ENCODE results near the gene VAC14.

Gene VAC14

DNA sequence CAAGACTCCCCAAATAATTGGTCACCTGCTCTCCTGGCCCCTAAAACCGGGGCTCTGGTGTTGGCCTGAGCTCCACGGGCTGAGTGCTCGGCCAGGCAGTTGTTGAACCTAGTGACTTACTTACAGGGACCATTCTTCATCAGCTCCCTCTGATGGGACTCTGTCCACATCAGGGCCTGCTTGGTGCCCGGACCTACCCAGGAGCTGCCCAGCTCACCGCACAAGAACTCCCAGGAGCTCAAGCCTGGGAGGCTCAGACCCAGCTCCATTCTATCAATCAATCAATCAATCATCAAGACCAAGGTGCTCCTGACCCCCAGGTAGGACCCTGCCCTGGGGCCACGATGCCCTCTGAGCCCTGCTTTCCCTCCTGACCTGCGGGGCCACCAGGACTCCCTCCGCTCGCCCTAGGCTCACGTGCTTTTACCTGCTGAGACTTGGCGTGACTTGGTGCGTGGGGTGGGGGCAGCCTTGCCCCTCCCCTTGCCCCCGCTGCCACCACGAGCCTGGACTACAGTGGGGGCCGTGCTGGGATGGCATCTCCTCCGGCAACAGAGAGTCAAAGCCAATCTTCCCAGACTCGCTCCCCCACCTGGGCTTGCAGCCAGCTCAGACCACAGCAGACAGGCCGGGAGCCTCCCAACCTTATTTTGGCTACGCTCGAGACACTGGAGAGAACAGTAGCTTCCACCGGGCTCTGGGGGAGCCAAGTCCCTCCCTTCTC lies 138.9 kb downstream of the VAC14 start:
- Histone ChIP-seq H3K4me1 (ENCODE audit: control insufficient read depth, insufficient read depth, low read length) (no peaks in the 10 kb centered on the region), H3K9me3 (ENCODE audit: control insufficient read depth, insufficient read depth, low read depth, low read length) (no peaks in the 10 kb centered on the region), H3K36me3 (ENCODE audit: control insufficient read depth in 2 of 2, insufficient read depth in 1 of 2, low read length in 2 of 2) (peaks cover 4 to 42% of the 10 kb centered on the region in 2 experiments; a peak in 2 of 3 replicates), H3K4me3 (ENCODE audit: low read depth, low read length) (no peak overlapping the region), H3K27ac (ENCODE audit: extremely low read depth, low read depth, low read length) (no peak overlapping the region)
- TF ChIP-seq ZNF311 (tag by site-specific recombination; IDR thresholded peaks at IDR 0.05; ENCODE audit: borderline replicate concordance), result no peak
- TF ChIP-seq, protein P1, sequence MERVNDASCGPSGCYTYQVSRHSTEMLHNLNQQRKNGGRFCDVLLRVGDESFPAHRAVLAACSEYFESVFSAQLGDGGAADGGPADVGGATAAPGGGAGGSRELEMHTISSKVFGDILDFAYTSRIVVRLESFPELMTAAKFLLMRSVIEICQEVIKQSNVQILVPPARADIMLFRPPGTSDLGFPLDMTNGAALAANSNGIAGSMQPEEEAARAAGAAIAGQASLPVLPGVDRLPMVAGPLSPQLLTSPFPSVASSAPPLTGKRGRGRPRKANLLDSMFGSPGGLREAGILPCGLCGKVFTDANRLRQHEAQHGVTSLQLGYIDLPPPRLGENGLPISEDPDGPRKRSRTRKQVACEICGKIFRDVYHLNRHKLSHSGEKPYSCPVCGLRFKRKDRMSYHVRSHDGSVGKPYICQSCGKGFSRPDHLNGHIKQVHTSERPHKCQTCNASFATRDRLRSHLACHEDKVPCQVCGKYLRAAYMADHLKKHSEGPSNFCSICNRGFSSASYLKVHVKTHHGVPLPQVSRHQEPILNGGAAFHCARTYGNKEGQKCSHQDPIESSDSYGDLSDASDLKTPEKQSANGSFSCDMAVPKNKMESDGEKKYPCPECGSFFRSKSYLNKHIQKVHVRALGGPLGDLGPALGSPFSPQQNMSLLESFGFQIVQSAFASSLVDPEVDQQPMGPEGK (tag by site-specific recombination; IDR thresholded peaks at IDR 0.05), result 0 out of 2 replicates have a peak, but pooled peaks have one; percentile 20
- ChIA-PET POLR2A (interaction anchor here (0.9 kb wide), 1 partner anchor 9 kb away, joined by 3 read pairs; no protein-coding TSS in a partner anchor), CTCF (interaction anchor here (1.0 kb wide), 1 partner anchor 8 kb away, joined by 4 read pairs; no protein-coding TSS in a partner anchor)

DNA sequence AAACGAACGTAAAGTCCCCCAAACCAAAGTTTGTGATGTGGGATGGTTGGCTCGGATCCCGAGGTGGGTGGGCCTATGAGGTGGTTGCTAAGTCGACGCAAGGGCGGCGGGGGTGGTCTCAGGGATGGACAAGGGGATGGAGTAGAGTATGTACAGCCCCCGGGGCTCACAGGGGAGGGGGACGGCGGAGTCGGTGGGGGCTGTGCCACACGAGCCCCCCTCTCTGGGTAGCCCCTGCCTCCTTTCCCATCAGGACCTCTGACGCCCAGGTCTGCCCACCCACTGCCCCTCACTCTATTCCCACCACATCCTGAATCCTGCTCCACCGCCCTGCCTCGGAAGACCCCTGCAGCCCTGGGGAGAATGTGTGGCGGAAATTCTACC lies 139.4 kb downstream of the VAC14 start:
- Histone ChIP-seq H3K27ac (ENCODE audit: extremely low read depth, low read depth, low read length) (no peak overlapping the region), H3K4me3 (ENCODE audit: low read depth, low read length) (no peak overlapping the region), H3K36me3 (ENCODE audit: control insufficient read depth in 2 of 2, insufficient read depth in 1 of 2, low read length in 2 of 2) (peaks cover 0 to 36% of the 10 kb centered on the region in 2 experiments; a peak in 1 of 3 replicates), H3K9me3 (ENCODE audit: control insufficient read depth, insufficient read depth, low read depth, low read length) (no peaks in the 10 kb centered on the region), H3K4me1 (ENCODE audit: control insufficient read depth, insufficient read depth, low read length) (no peaks in the 10 kb centered on the region)
- CTCF ChIA-PET, result no interaction called here
- POLR2A ChIA-PET, result no interaction called here
- TF ChIP-seq, protein P2, sequence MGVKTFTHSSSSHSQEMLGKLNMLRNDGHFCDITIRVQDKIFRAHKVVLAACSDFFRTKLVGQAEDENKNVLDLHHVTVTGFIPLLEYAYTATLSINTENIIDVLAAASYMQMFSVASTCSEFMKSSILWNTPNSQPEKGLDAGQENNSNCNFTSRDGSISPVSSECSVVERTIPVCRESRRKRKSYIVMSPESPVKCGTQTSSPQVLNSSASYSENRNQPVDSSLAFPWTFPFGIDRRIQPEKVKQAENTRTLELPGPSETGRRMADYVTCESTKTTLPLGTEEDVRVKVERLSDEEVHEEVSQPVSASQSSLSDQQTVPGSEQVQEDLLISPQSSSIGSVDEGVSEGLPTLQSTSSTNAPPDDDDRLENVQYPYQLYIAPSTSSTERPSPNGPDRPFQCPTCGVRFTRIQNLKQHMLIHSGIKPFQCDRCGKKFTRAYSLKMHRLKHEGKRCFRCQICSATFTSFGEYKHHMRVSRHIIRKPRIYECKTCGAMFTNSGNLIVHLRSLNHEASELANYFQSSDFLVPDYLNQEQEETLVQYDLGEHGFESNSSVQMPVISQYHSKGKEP (tag by site-specific recombination; IDR thresholded peaks at IDR 0.05), result no peak
- TF ChIP-seq ZNF707 (tag by site-specific recombination; IDR thresholded peaks at IDR 0.05), result no peak
- no peak for TF ChIP-seq MEIS1 (CRISPR knock-in tag; IDR thresholded peaks at IDR 0.05; ENCODE audit: borderline replicate concordance)
- no peak for TF ChIP-seq ZBTB1 (tag by site-specific recombination; IDR thresholded peaks at IDR 0.05)
- TF ChIP-seq, protein P3, sequence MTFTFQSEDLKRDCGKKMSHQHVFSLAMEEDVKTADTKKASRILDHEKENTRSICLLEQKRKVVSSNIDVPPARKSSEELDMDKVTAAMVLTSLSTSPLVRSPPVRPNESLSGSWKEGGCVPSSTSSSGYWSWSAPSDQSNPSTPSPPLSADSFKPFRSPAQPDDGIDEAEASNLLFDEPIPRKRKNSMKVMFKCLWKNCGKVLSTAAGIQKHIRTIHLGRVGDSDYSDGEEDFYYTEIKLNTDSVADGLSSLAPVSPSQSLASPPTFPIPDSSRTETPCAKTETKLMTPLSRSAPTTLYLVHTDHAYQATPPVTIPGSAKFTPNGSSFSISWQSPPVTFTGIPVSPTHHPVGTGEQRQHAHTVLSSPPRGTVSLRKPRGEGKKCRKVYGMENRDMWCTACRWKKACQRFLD (tag by site-specific recombination; IDR thresholded peaks at IDR 0.05), result no peak
- no peak for TF ChIP-seq ZNF549 (tag by site-specific recombination; IDR thresholded peaks at IDR 0.05)
- no peak for TF ChIP-seq ZNF169 (tag by site-specific recombination; IDR thresholded peaks at IDR 0.05)
- TF ChIP-seq, protein P4, sequence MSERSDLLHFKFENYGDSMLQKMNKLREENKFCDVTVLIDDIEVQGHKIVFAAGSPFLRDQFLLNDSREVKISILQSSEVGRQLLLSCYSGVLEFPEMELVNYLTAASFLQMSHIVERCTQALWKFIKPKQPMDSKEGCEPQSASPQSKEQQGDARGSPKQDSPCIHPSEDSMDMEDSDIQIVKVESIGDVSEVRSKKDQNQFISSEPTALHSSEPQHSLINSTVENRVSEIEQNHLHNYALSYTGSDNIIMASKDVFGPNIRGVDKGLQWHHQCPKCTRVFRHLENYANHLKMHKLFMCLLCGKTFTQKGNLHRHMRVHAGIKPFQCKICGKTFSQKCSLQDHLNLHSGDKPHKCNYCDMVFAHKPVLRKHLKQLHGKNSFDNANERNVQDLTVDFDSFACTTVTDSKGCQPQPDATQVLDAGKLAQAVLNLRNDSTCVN (tag by site-specific recombination; optimal IDR thresholded peaks at IDR 0.05), result no peak
- TF ChIP-seq, protein P5, sequence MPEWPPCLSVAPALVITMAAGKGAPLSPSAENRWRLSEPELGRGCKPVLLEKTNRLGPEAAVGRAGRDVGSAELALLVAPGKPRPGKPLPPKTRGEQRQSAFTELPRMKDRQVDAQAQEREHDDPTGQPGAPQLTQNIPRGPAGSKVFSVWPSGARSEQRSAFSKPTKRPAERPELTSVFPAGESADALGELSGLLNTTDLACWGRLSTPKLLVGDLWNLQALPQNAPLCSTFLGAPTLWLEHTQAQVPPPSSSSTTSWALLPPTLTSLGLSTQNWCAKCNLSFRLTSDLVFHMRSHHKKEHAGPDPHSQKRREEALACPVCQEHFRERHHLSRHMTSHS (tag by site-specific recombination; IDR thresholded peaks at IDR 0.05), result no peak
- TF ChIP-seq GLIS2 (tag by site-specific recombination; IDR thresholded peaks at IDR 0.05), result no peak
- no peak for TF ChIP-seq ZNF239 (tag by site-specific recombination; IDR thresholded peaks at IDR 0.05)
- no peak for TF ChIP-seq ZNF473 (tag by site-specific recombination; IDR thresholded peaks at IDR 0.05)
- TF ChIP-seq ZNF777 (tag by site-specific recombination; IDR thresholded peaks at IDR 0.05; ENCODE audit: borderline replicate concordance), result no peak
- TF ChIP-seq ZNF514 (tag by site-specific recombination; IDR thresholded peaks at IDR 0.05), result no peak
- TF ChIP-seq ZNF2 (tag by site-specific recombination; IDR thresholded peaks at IDR 0.05), result no peak
- TF ChIP-seq ZNF366 (tag by site-specific recombination; conservative IDR thresholded peaks at IDR 0.05), result no peak
- TF ChIP-seq ZNF585B (tag by site-specific recombination; IDR thresholded peaks at IDR 0.05), result no peak
- TF ChIP-seq BCL11A (tag by site-specific recombination; IDR thresholded peaks at IDR 0.05; ENCODE audit: low read depth), result no peak

Data from HEK293 (cell line).